ENCODE data around the gene HOXC6.

Gene HOXC6

DNA sequence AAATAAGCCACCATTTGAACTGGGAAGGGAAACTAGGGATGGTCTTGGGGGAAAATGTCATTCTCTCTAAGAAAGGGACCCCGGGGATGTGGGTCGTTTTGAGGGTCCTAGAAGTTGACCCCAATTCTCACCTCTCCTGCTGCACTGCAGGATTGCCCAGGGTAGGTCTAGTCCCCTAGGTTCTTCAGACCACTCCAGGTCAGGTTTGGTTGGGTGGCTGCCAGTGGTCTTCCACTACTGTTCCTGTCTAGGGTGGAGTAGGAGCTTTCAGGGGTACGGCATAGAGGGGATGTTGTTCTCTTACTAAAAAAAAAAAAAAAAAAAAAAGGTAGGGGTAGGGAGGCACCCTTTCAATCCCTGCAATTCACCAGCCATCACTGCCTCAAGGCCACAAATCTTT is 12.2 kb upstream of the HOXC6 start:
- DNase-seq (ENCODE audit: low read depth) = no peak

GRCh38 chr12:54016478-54016964 is 11.7 kb upstream of the HOXC6 start:
- no peak for DNase-seq (ENCODE audit: low read depth)

DNA sequence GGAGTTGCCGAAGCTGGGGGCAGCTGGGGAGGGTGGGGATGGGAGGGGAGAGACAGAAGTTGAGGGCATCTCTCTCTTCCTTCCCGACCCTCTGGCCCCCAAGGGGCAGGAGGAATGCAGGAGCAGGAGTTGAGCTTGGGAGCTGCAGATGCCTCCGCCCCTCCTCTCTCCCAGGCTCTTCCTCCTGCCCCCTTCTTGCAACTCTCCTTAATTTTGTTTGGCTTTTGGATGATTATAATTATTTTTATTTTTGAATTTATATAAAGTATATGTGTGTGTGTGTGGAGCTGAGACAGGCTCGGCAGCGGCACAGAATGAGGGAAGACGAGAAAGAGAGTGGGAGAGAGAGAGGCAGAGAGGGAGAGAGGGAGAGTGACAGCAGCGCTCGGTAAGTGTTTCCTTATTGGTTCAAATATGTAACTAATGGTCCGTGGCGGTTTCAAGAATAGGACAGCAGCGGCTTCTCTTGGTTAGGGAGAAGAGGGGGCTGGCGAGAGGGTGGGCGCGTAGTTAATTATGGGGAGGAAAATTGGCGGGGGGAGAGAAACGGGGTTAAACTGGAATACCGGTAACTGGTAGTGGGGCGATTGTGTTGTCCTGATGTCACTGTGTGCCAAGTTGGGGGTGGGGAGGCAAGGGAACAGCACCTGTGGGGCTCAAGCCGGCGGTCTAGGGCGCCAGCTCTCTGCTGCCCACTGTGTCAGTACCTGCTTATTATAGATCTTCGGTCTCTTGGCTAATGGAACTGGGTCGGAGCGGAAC is 11.0 kb upstream of the HOXC6 start:
- DNase-seq (ENCODE audit: low read depth) = no peak

DNA sequence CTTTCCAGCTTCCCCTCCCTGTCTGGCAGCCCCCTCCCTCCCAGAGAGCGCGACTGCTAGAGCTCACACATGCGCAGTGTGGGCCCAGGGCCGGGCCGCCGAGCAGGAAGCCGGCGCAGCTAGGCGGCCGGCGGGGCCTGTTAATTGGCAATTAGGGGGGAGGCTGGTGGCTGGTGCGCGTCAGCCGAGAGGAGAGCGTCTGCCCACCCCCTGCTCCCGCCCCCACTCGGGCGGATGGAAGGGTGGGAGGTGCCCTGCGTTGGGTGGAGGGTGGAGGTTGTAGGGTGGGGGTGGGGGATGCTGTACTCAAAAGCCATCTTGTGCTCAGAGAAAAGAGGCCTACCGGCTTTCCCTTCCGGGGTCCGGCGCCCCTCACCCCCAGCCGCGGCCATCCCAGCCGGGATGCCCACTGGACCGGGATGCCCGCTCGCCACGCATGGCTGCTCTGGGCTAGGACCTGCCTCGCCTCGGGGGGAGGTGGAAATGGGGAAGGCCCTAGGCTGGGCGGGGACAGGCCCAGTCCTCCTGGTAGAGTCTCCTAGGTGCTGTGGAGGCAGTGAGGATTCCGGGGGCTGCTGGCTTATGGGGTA is 10.3 kb upstream of the HOXC6 start:
- DNase-seq (ENCODE audit: low read depth) = peak; percentile 56

DNA sequence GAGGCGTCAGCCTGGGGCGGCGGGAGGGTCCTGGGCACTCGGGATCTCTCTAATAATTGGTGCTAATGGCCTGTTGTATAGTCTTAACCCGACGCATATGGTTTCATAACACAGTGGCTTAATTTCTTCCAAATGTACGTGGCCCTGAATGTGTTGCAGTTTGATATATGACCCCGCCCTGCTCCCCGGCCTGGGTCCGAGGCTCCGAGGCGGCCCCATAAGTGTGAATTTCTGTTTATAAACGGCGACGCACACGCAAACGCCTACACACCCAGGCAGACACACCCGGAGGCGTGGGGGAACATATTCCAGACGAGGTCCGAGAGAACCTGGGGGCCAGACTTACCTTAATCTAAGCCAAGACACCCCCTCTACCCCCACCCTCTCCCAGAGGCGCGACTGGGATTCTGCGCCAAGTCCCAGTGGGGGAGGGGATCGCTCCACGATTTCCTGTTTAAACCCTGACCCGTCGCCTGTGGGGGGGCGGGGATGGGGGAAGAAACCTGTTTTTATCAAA is 9.7 kb upstream of the HOXC6 start:
- no peak for DNase-seq (ENCODE audit: low read depth)

GRCh38 chr12:54019091-54019811 is 9.0 kb upstream of the HOXC6 start:
- no peak for DNase-seq (ENCODE audit: low read depth)

DNA sequence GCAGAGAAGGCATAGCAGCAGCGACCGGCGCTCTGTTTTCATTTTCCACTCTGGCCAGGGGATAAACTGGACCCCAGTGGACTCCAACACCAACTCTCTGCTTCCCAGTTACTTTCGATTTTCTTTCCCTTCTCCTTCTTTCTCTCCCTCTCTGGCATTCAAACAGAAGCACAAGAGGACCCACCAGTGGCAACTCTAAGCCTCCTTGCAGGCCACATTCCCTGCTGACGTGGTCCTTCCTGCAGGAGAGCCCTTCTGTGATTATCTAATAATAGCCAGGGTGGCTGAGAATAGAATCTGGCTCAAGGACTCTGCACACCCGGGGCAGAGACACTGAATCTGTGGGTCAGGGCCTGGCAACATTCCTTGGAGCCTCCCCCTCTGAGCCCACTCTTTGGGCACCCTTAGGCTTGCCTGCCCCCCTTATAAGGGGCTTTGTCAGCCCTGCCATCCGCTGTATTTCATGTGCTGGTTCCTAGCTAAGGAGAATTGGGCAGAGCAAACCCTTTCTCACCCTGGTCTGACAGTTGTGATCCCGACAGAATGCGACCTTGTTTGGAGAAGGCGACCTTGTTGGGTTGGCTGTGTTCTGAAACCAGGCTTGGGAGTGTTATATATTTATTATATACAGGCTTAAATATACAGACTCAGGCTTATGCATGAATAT is 8.2 kb upstream of the HOXC6 start:
- no peak for DNase-seq (ENCODE audit: low read depth)

- no peak for DNase-seq (ENCODE audit: low read depth)
These were observed 7.4 kb upstream of the HOXC6 start for GRCh38 chr12:54020591-54021405.

- DNase-seq (ENCODE audit: low read depth) = no peak
These were observed 6.7 kb upstream of the HOXC6 start for GRCh38 chr12:54021432-54022013.

DNA sequence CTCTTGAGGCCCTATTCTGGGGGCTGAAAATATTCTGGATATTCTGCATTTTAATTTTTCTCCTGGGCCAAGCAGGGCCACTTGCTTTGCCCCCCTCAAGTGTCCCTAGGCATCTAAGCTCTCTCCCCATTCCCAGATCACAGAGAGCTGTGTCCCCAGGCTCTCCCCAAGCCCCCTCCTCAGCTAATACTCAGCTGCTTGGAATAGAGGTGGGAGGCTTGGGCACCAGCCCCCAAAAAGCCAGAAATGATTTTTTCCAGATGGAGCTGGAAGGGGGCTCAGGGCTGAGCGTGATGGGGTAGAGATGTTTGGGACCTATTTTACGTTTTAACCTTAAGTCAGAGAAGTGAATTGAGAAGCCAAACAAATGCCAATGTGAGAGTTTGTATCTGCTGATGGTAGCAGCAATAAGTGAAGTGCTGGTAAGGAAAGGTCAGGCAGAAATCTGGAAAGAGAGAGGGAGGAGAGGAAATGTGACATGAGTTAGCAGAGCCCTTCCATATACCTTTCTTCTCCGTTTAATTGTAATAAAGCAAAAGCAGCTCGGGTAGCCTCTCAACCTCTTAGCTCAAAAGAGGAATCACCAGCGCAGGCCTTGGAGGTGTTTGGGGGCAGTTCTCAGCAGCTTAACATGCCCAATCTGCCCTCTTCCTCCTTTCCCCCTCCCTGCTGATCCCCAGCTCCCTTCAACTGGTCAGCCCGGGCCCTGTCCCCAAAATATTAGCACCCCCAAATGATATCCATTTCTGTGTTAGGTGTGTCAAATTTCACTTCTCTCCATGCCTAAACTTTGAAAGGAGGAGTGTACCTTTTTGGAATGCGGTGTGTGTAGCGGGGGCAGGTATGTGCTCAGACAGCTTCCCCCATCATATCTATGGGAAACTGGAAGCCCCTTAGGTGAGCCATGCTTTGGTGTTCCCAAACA is 5.0 kb upstream of the HOXC6 start:
- no peak for DNase-seq (ENCODE audit: low read depth)

GRCh38 chr12:54024127-54024526 is 4.1 kb upstream of the HOXC6 start:
- no peak for DNase-seq (ENCODE audit: low read depth)

GRCh38 chr12:54024581-54025305 is 3.5 kb upstream of the HOXC6 start:
- no peak for DNase-seq (ENCODE audit: low read depth)

- DNase-seq (ENCODE audit: low read depth) = no peak
These were observed 2.5 kb upstream of the HOXC6 start for GRCh38 chr12:54025499-54026405.

- DNase-seq (ENCODE audit: low read depth) = no peak
These were observed 1.4 kb upstream of the HOXC6 start for GRCh38 chr12:54026640-54027441.

DNA sequence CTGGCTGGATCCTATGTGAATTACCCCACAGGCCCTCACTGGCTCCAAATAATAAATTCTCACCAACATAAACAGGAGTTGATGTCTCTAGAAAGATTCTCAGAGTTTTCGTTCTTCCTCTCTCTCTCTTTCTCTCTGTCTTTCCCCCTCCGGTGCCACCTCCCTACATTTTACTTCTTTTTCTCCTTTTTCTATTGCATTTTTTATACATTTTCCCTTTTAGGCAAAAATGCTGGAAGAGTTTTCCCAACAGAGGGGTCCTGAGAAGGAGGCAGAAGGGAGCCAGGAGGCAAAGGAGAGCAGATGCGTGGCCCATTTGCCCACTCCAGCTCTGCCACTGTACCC is 826 bp upstream of the HOXC6 start:
- DNase-seq (ENCODE audit: low read depth) = no peak

DNA sequence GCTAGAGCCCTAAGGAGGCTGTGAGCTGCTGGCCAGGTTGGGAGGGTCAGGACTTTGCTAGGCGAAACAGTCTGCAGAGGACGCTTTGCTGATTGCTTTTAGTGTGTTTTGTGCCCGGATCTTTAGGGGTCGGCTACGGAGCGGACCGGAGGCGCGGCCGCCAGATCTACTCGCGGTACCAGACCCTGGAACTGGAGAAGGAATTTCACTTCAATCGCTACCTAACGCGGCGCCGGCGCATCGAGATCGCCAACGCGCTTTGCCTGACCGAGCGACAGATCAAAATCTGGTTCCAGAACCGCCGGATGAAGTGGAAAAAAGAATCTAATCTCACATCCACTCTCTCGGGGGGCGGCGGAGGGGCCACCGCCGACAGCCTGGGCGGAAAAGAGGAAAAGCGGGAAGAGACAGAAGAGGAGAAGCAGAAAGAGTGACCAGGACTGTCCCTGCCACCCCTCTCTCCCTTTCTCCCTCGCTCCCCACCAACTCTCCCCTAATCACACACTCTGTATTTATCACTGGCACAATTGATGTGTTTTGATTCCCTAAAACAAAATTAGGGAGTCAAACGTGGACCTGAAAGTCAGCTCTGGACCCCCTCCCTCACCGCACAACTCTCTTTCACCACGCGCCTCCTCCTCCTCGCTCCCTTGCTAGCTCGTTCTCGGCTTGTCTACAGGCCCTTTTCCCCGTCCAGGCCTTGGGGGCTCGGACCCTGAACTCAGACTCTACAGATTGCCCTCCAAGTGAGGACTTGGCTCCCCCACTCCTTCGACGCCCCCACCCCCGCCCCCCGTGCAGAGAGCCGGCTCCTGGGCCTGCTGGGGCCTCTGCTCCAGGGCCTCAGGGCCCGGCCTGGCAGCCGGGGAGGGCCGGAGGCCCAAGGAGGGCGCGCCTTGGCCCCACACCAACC is 1.5 kb downstream of the HOXC6 start:
- DNase-seq (ENCODE audit: low read depth) = no peak

All from activated T-cell treated with anti-CD3 and anti-CD28 coated beads for 24 hours (primary cell).